ENCODE measurements around the gene SCAMP4.

The SCAMP4 gene

GRCh38 chr19:1938071-1938470 is 32.9 kb downstream of the SCAMP4 start:
- DNase-seq, result no peak

DNA sequence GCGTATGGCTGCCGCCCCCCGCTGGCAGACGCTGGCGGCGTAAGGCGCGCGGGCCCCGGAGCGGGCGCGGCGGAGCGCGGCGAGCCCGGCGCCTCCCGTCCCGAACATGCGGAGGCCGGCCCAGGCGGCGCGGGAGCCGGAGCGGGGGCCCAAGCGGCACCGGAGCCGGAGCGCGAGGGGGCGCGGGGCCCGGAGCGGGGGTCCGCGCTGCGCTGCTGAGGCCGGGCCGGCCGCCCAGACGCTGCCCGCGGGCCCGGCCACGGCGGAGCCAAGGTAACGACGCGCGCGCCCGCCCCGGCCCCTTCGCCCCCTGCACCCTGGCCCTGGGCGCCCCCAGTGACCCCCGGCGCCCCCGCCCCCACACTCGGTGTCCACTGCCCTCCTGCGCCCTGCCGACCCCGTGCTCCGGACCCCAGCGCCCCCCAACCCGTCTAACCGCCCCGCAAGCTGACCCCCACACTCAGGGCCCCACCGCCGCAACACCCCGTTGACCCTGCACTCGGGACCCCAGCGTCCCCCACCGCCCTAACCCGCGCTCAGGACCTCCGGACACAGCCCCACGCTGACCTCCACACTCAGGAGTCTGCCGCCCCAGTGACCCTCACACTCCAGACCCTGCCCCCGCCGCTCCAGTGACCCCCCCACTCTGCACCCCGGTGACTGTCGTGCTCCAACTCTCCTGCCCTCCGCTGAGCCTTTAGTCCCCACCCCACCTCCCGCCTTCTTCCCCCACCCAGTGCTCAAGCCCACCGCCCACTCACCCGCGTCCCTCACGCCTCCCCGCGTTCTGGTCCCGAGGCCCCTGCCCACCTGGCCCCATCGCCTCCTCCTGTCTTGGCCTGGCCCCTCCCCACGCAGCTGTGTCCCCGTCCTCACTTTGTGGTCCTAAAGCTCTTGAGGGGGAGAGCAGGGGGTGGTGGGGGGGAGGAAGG is 36.2 kb downstream of the SCAMP4 start, which contains the start of gene CSNK1G2:
Gene CSNK1G2, plus strand, starts transcription at position 27 of the 932 bp plus-strand sequence. CDS start 28,601 bp downstream, outside the sequence.
- DNase-seq, result peak in 1 of 14 donors; percentile 41

- peak in 13 of 14 donors; percentile 17 to 71 (median 61) for DNase-seq
Measured at GRCh38 chr19:1942078-1942933, 37.1 kb downstream of the SCAMP4 start.

GRCh38 chr19:1942934-1943555 is 37.8 kb downstream of the SCAMP4 start:
- DNase-seq, result peak in 4 of 14 donors; percentile 10 to 40 (median 30)

- DNase-seq, result no peak
Measured at GRCh38 chr19:1943661-1944087, 38.5 kb downstream of the SCAMP4 start.

DNA sequence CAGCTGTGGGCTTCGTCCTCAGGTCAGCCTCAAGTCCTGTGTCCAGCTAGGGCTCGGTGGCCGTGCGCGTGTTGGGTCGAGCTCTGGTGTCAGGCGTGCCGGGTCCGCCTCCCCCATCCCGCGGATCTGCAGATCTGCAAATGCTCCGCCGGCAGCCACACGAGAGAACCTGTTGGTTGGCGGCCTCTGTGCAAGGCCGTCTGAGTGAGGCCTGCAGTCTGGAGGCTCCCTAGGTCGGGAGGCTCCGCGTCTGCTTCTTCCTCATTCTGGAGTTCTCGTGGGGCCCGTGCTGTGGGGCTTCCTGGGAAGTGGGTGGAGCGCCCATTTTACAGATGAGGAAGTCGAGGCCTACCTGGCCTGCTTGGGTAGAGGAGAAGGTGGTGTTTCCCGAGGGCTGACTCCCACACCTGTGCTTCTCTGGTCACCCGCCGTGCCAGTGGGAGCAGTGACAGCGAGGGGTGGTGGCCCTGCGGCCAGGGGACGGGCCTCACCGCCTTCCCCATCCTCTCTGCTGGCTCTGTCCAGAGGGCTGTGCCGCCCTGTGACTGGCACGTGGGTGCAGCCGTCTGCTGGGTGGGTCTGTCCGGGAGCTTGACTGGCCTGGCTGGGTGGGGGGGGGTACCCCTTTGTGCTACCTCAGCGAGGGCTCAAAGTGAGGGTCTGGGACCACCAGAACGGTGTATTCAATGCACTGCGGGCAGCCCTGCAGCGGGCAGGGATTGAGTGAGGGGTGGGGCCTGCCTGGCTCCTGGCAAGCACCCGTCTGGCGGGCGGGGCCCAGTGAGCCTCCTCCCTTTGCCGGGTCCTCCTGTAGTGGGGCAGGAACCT is 39.1 kb downstream of the SCAMP4 start:
- DNase-seq, result no peak

GRCh38 chr19:1944916-1945561 is 39.8 kb downstream of the SCAMP4 start:
- no peak for DNase-seq

DNA sequence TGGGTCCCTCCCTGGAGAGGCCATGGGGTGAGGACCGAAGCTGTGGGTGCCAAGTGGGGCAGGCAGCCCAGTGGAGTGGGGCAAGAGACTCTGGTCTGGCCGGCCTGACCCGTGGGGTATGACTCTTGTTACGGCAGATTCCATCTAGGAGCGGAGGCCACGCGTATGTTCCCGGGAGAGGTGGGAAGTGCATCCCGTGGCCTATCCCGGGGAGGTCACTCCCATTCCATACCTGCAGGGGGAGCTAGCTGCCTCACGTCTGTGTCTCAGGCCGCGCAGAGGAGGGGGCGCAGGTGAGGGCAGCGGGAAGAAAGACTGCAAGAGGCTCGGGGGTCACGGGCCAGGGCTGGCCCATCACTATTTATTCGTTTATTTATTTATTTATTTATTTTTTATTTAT is 40.7 kb downstream of the SCAMP4 start:
- peak in 1 of 14 donors; percentile 25 for DNase-seq

DNA sequence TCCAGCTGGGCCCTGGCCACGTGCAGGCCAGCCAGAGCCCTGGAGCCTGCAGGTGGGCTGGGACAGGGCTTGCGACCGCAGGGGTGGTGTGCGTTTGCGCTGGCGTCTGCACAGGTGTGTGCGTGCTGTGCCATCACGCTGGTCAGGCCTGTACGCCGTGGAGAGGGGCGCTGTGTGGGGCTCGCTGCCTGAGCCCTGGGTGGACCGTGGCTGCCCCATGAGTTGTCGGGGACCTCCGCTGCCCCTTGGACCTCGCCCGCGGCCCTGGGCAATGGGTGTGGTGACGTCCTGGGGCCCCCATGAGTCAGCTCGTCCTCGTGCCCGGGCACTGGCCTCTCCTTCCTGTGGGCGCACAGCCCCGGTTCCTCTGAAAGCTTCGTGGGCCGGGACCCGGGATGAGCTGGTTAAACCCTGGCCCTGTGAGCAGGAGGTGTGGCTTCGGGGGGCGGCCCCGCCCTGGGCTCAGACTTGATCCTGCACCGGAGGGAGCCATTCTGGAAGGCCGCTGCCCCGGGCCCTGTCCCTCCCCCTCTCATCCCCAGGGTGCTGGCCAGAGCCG is 42.5 kb downstream of the SCAMP4 start:
- DNase-seq, result no peak

DNA sequence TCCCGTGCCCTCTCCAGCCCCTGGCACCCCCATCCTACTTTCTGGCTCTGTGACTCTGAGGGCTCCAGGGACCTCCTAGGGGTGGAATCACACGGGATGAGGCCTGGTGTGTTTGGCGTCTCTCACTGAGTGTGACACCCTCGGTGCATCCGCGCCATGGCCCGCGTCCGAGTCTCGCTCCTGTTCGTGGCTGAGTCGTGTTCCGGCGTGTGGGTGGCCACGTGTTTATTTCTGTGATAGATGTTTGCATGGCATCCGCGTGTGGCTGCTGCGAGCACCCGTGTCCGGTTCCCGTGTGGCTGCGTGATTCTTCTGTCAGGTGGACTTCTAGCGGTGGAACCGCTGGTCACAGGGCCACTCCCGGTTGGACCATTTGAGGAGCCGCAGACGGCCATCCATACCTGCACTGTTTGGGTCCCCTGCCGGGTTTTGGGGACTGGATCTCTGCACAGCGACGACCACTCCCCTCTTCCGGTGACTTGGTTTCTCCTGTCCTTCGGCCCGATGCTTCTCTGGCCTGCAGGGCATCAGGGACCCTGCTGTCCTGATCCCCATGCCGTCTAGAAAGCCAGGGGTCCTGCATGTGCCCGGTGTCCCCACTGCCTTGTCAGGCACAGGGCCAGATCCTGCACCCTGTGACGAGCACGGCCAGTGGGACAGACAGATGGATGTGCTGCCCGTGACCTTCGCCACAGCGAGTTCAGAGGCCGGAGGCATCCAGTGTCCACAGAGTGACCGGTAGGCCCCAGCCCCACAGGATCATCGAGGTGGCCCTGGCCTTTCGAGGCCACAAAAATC is 44.3 kb downstream of the SCAMP4 start:
- DNase-seq, result no peak

DNA sequence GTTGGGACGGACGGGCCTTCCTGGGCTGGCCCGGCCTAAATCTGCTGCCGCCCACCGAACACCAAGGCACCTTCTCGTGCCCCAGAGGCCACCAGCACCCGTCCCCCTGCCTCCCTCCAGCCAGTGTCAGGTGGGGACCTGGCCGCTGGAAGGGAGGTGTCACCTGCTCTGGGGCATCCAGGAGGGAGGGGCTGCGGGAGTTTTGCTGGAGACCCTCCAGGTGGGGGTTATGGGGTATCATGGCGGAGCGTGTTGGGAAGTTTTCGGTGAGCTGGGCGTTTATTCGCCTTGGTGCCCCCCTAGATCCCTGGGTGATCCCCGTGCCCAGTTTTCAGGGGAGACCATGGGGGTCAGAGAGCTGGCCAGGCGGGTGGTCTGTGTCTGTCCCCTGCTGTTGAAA is 45.4 kb downstream of the SCAMP4 start:
- no peak for DNase-seq

DNA sequence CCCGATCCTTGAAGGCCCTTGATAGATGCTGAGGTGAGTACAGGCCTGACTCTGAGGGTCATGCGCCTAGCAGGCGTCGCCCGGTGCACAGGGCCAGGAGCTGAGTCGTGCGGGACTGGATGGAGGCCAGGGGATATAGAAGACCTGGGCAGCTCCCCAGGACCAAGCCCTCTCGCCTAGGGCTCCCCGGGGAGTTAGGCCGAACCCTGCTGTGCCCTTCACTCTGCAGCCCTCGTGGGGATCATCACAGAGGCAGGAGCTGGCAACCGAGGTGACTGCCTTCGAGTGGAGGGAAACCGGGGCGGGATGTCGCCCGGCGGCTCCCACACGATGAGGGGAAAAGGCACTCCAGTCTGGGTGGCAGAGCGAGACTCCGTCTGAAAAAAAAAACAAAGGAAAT is 47.4 kb downstream of the SCAMP4 start:
- no peak for DNase-seq

DNA sequence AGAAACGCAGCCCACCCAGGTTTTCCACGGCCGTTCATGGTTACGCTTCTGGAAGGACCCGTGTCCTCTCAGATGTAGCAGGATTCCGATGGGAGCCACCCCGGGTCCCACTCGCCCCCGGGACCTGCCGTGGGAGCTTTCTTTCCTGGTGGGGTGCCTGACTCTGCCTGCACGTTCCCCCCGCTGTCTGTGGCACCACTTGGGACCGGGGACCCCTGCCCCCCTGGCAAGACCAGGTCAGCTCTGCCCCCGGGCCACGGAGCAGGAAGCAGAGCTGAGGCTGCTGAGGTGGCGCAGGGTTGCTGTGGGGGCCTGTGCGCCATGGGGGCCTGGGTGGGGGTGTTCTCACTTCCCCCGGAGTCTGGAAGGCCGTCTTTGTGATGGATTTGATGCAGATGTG is 47.8 kb downstream of the SCAMP4 start:
- DNase-seq, result no peak

DNA sequence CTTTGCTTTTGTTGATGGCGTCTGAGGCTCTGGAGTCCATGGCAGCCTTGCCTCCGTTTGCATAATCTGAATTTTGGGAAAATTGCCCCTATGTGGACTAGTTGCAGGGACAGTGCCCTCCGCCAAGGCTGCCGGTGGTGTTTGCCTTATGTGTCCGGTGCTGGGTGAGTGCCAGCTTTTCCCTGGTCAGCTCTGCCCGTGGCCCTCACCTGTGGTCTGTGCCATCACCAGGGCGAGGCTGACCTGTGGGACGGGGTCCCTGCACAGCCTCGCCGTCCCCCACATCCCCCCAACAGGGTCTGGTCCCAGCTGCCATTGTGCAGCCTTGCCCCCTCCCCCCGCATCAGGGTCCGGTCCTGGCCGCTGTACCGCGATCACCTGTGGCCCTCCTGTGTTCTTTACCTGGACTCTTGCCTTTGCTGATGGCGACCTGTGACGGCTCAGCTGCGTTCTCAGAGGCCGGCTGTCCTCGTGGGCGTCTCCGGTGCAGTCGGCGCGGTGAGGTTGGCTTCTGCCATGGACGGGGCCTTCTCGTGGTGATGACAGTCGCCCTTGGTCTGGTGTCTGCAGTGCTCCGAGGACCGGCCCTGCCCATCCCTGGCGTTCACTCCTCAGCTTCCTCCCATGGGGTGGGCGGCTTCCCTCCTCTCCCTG is 48.4 kb downstream of the SCAMP4 start:
- DNase-seq, result no peak

DNA sequence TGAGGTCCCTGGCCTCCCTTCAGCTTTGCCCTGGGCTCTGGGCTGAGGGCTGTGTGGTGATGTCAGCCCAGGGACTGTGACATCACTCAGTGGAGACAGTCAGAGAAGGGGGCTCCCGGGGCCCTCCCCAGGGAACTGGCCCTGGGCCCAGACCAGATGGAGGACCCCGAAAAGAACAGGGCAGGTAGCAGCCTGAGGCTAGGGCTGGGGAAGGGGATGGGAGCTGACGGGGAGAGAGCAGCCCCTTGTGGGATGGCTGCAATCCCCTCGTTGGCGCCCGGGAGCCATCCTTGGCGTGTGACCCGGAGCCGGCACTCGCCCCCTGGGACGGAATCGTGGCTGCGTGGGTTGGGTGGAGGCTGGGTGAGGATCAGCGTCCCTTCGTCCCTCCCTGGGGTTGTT is 49.3 kb downstream of the SCAMP4 start:
- no peak for DNase-seq

DNA sequence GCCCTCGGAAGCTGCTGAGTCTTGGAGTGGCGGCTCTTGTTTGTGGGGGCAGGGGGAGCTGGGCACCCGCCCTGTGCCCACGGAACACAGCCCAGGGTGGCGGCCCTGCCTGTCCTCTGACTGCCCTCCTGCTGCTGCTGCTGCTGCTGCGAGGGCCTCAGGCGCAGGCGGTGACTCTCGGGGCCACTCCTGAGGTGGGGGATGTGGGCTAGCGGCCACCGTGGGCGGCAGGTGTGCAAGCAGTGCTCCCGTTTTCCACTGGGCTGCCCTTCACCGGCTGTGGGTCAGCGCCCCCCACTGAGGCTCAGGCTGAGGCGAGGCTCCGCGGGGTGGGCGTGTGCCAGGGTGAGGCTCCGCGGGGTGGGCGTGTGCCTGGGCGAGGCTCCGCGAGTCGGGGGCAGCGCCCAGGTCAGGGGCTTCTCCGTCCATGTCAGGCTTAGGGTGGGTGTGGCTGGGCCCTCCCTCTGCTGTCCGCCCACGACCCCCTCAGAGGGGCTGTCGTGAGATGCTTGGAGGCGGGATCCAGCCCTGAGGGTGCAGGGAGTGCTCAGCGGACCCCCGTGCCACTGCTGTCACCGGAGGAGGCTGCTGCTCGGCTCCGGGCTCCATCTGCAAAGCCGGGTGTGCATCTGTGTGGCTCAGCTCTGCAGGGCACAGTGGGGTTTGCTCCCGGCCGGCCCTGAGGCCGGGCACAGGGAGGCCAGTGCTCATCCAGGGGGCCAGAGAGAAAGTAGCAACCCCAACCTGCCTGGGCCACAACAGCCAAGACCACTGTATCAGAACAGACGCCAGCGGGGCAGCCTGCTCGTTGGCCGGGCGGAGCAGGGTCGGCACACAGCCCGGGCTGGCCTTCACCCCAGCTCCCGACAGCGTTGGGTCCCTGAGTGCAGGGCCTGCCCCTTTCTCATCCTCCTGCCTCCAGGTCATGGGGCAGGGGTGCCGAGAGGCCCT is 50.2 kb downstream of the SCAMP4 start:
- DNase-seq, result peak in 1 of 14 donors; percentile 75

DNA sequence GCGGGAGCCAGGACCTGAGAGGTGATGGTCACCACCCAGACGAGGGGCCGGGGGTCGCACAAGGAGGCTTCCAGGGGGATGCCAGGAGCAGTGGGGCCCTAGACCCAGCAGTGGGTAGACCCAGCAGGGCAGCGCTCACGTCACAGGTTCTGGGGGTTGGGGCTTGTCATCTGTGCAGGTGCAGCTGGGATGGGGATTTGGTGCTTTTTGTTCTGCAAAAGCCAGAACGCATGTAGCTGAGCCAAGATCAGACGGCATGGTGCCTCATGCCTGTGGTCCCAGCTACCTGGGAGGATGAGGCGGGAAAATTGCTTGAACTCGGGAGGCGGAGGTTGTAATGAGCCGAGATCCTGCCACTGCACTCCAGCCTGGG is 50.9 kb downstream of the SCAMP4 start:
- peak in 1 of 14 donors; percentile 75 for DNase-seq

- DNase-seq, result peak in 13 of 14 donors; percentile 29 to 91 (median 81)
Measured at GRCh38 chr19:1956868-1957492, 51.8 kb downstream of the SCAMP4 start.

All from C1 segment of cervical spinal cord (tissue), 14 donors.